ENCODE results near the gene PRR14L.
"Not testable (repeated sequence)": the region's sequence is repeated elsewhere in the genome, so short reads cannot be mapped to it uniquely, and the experiment has no call there.

Gene PRR14L

GRCh38 chr22:31749636-31750364, at the start of gene PRR14L:
Gene PRR14L (minus strand): TSS chr22:31750132. CDS start chr22:31738860, 11,272 bp downstream.
- H3K27me3 ChIP-seq (ENCODE audit: control insufficient read depth in 1 of 2, insufficient read depth in 2 of 2, low read length in 2 of 2), result no peaks in the 10 kb centered on the region
- H3K9ac ChIP-seq (ENCODE audit: low read length), result peak within 1 kb of the TSS; percentile 97
- H3K9me3 ChIP-seq (ENCODE audit: low read length), result no peaks in the 10 kb centered on the region
- no peaks in the 10 kb centered on the region for H3K36me3 ChIP-seq (ENCODE audit: insufficient read depth, low read length)
- H3K27ac ChIP-seq (ENCODE audit: low read depth, low read length), result peak within 1 kb of the TSS; percentile 87
- peaks cover 44% of the 10 kb centered on the region for H3K4me1 ChIP-seq (ENCODE audit: insufficient read depth, low read length)
- H3K4me3 ChIP-seq (ENCODE audit: low read depth in 1 of 2, low read length in 2 of 2), result peak within 1 kb of the TSS; percentile 70 to 89

- H3K27ac ChIP-seq (ENCODE audit: low read depth, low read length); H3K9ac ChIP-seq (ENCODE audit: low read length); H3K4me3 ChIP-seq (ENCODE audit: low read depth in 1 of 2, low read length in 2 of 2); H3K9me3 ChIP-seq (ENCODE audit: low read length); H3K4me1 ChIP-seq (ENCODE audit: insufficient read depth, low read length); H3K27me3 ChIP-seq (ENCODE audit: control insufficient read depth in 1 of 2, insufficient read depth in 2 of 2, low read length in 2 of 2): not testable (repeated sequence)
- H3K36me3 ChIP-seq (ENCODE audit: insufficient read depth, low read length), result peaks cover 46% of the 10 kb centered on the region
Observed at GRCh38 chr22:31799358-31799757, 49.4 kb upstream of the PRR14L start.

GRCh38 chr22:31790240-31790639, 40.3 kb upstream of the PRR14L start:
- Histone ChIP-seq H3K4me3 (ENCODE audit: low read depth in 1 of 2, low read length in 2 of 2) (no peak overlapping the region), H3K36me3 (ENCODE audit: insufficient read depth, low read length) (peaks cover 10% of the 10 kb centered on the region), H3K9ac (ENCODE audit: low read length) (no peak overlapping the region), H3K9me3 (ENCODE audit: low read length) (no peaks in the 10 kb centered on the region), H3K4me1 (ENCODE audit: insufficient read depth, low read length) (no peaks in the 10 kb centered on the region), H3K27me3 (ENCODE audit: control insufficient read depth in 1 of 2, insufficient read depth in 2 of 2, low read length in 2 of 2) (no peaks in the 10 kb centered on the region), H3K27ac (ENCODE audit: low read depth, low read length) (no peak overlapping the region)

- Histone ChIP-seq H3K4me3 (ENCODE audit: low read depth in 1 of 2, low read length in 2 of 2) (no peak overlapping the region), H3K4me1 (ENCODE audit: insufficient read depth, low read length) (no peaks in the 10 kb centered on the region), H3K27ac (ENCODE audit: low read depth, low read length) (no peak overlapping the region), H3K36me3 (ENCODE audit: insufficient read depth, low read length) (peaks cover 14% of the 10 kb centered on the region), H3K9me3 (ENCODE audit: low read length) (no peaks in the 10 kb centered on the region), H3K27me3 (ENCODE audit: control insufficient read depth in 1 of 2, insufficient read depth in 2 of 2, low read length in 2 of 2) (no peaks in the 10 kb centered on the region), H3K9ac (ENCODE audit: low read length) (no peak overlapping the region)
Observed at GRCh38 chr22:31789803-31790202, 39.9 kb upstream of the PRR14L start.

GRCh38 chr22:31776231-31776630, 26.3 kb upstream of the PRR14L start:
- H3K27ac ChIP-seq (ENCODE audit: low read depth, low read length), result no peak overlapping the region
- no peaks in the 10 kb centered on the region for H3K9me3 ChIP-seq (ENCODE audit: low read length)
- no peaks in the 10 kb centered on the region for H3K4me1 ChIP-seq (ENCODE audit: insufficient read depth, low read length)
- H3K4me3 ChIP-seq (ENCODE audit: low read depth in 1 of 2, low read length in 2 of 2), result no peak overlapping the region
- no peak overlapping the region for H3K9ac ChIP-seq (ENCODE audit: low read length)
- no peaks in the 10 kb centered on the region for H3K27me3 ChIP-seq (ENCODE audit: control insufficient read depth in 1 of 2, insufficient read depth in 2 of 2, low read length in 2 of 2)
- H3K36me3 ChIP-seq (ENCODE audit: insufficient read depth, low read length), result peaks cover 42% of the 10 kb centered on the region

- no peaks in the 10 kb centered on the region for H3K9me3 ChIP-seq (ENCODE audit: low read length)
- no peaks in the 10 kb centered on the region for H3K27me3 ChIP-seq (ENCODE audit: control insufficient read depth in 1 of 2, insufficient read depth in 2 of 2, low read length in 2 of 2)
- H3K36me3 ChIP-seq (ENCODE audit: insufficient read depth, low read length), result peaks cover 32% of the 10 kb centered on the region
- no peaks in the 10 kb centered on the region for H3K4me1 ChIP-seq (ENCODE audit: insufficient read depth, low read length)
- H3K9ac ChIP-seq (ENCODE audit: low read length), result no peak overlapping the region
- no peak overlapping the region for H3K27ac ChIP-seq (ENCODE audit: low read depth, low read length)
- no peak overlapping the region for H3K4me3 ChIP-seq (ENCODE audit: low read depth in 1 of 2, low read length in 2 of 2)
Observed at GRCh38 chr22:31773416-31773815, 23.5 kb upstream of the PRR14L start.

- Histone ChIP-seq H3K9ac (ENCODE audit: low read length) (no peak overlapping the region), H3K4me1 (ENCODE audit: insufficient read depth, low read length) (no peaks in the 10 kb centered on the region), H3K4me3 (ENCODE audit: low read depth in 1 of 2, low read length in 2 of 2) (no peak overlapping the region), H3K27ac (ENCODE audit: low read depth, low read length) (no peak overlapping the region), H3K27me3 (ENCODE audit: control insufficient read depth in 1 of 2, insufficient read depth in 2 of 2, low read length in 2 of 2) (no peaks in the 10 kb centered on the region), H3K9me3 (ENCODE audit: low read length) (no peaks in the 10 kb centered on the region), H3K36me3 (ENCODE audit: insufficient read depth, low read length) (peaks cover 41% of the 10 kb centered on the region)
Observed at GRCh38 chr22:31768422-31769059, 18.6 kb upstream of the PRR14L start.

- H3K27me3 ChIP-seq (ENCODE audit: control insufficient read depth in 1 of 2, insufficient read depth in 2 of 2, low read length in 2 of 2), result no peaks in the 10 kb centered on the region
- peaks cover 40% of the 10 kb centered on the region for H3K36me3 ChIP-seq (ENCODE audit: insufficient read depth, low read length)
- H3K27ac ChIP-seq (ENCODE audit: low read depth, low read length), result no peak overlapping the region
- no peak overlapping the region for H3K4me3 ChIP-seq (ENCODE audit: low read depth in 1 of 2, low read length in 2 of 2)
- H3K4me1 ChIP-seq (ENCODE audit: insufficient read depth, low read length), result no peaks in the 10 kb centered on the region
- no peak overlapping the region for H3K9ac ChIP-seq (ENCODE audit: low read length)
- no peaks in the 10 kb centered on the region for H3K9me3 ChIP-seq (ENCODE audit: low read length)
Observed at GRCh38 chr22:31764785-31765184, 14.9 kb upstream of the PRR14L start.

- H3K36me3 ChIP-seq (ENCODE audit: insufficient read depth, low read length), result peaks cover 15% of the 10 kb centered on the region
- not testable (repeated sequence) for H3K9me3 ChIP-seq (ENCODE audit: low read length); H3K27me3 ChIP-seq (ENCODE audit: control insufficient read depth in 1 of 2, insufficient read depth in 2 of 2, low read length in 2 of 2); H3K4me1 ChIP-seq (ENCODE audit: insufficient read depth, low read length); H3K27ac ChIP-seq (ENCODE audit: low read depth, low read length); H3K4me3 ChIP-seq (ENCODE audit: low read depth in 1 of 2, low read length in 2 of 2); H3K9ac ChIP-seq (ENCODE audit: low read length)
Observed at GRCh38 chr22:31758860-31759259, 8.9 kb upstream of the PRR14L start.

- Histone ChIP-seq H3K4me1 (ENCODE audit: insufficient read depth, low read length) (peaks cover 23% of the 10 kb centered on the region), H3K27me3 (ENCODE audit: control insufficient read depth in 1 of 2, insufficient read depth in 2 of 2, low read length in 2 of 2) (no peaks in the 10 kb centered on the region), H3K27ac (ENCODE audit: low read depth, low read length) (no peak overlapping the region), H3K36me3 (ENCODE audit: insufficient read depth, low read length) (peaks cover 15% of the 10 kb centered on the region), H3K9me3 (ENCODE audit: low read length) (no peaks in the 10 kb centered on the region), H3K9ac (ENCODE audit: low read length) (no peak overlapping the region), H3K4me3 (ENCODE audit: low read depth in 1 of 2, low read length in 2 of 2) (no peak overlapping the region)
Observed at GRCh38 chr22:31757265-31757664, 7.3 kb upstream of the PRR14L start.

- H3K9me3 ChIP-seq (ENCODE audit: low read length), result no peaks in the 10 kb centered on the region
- no peaks in the 10 kb centered on the region for H3K36me3 ChIP-seq (ENCODE audit: insufficient read depth, low read length)
- no peaks in the 10 kb centered on the region for H3K27me3 ChIP-seq (ENCODE audit: control insufficient read depth in 1 of 2, insufficient read depth in 2 of 2, low read length in 2 of 2)
- H3K9ac ChIP-seq (ENCODE audit: low read length), result peak overlapping the region; percentile 73
- H3K27ac ChIP-seq (ENCODE audit: low read depth, low read length), result peak overlapping the region; percentile 62
- peaks cover 29% of the 10 kb centered on the region for H3K4me1 ChIP-seq (ENCODE audit: insufficient read depth, low read length)
- H3K4me3 ChIP-seq (ENCODE audit: low read depth in 1 of 2, low read length in 2 of 2), result peak overlapping the region in 1 of 2 donors; percentile 84
Observed at GRCh38 chr22:31754813-31755212, 4.9 kb upstream of the PRR14L start.
